Choroid plexus epithelial cell (primary cell): ENCODE measurements around the gene MTF2.
A peak's percentile ranks its signal among the peaks of the same experiment; 100 is the strongest.

Experiments used
- DNase-seq: peaks from one replicate; pipeline ENCODE4 v3.0.0-alpha.2; 2010; ENCODE audit warnings: low read depth
- H3K4me3 ChIP-seq: 2 replicates; pipeline ENCODE4 v1.5.1; 2011; ENCODE audit warnings: low read depth, mild to moderate bottlenecking, control low read depth, low read length, moderate library complexity
- CTCF ChIP-seq: conservative IDR thresholded peaks from 2 replicates; pipeline ENCODE4 v1.5.1; 2011; ENCODE audit warnings: low read depth, mild to moderate bottlenecking, control low read depth, inconsistent platforms, low read length, moderate library complexity

MTF2 gene

DNA sequence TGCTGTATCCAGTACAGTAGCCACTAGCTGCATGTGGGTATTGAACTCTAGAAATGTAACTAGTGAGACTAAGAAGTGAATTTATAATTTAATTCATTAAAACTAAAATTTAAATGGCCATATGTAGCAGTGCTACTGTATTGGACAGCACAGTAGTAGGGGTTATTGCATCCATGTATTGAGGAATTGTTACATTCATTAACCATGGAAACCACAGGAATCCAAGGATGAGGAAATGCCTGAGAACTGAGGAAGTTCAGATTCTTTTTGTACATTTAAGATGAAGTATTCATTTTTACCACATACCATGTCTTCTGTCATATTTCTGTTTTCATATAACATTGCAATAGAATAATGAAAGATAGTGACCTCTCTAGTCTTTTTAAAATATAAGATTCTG lies 2.6 kb downstream of the MTF2 start:
- peak overlapping the region; percentile 8 for H3K4me3 ChIP-seq
- TF ChIP-seq CTCF: no peak
- DNase-seq: peak; percentile 91

DNA sequence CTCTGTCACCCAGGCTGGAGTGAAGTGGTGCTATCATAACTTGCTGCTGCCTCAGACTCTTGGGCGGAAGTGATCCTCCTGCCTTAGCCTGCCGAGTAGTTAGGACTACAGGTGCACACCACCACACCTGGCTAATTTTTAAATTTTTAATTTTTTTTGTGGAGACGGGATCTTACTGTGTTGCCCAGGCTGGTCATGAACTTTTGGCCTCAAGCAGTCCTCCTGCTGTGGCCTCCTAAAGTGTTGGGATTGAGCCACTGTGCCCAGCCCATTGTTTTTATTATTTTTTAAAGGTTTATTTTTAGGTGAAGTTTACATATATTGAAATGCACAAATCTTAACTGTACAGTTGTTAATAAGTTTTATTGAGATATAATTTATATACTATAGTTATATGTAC lies 3.2 kb downstream of the MTF2 start:
- no peak for DNase-seq
- no peak for TF ChIP-seq CTCF

DNA sequence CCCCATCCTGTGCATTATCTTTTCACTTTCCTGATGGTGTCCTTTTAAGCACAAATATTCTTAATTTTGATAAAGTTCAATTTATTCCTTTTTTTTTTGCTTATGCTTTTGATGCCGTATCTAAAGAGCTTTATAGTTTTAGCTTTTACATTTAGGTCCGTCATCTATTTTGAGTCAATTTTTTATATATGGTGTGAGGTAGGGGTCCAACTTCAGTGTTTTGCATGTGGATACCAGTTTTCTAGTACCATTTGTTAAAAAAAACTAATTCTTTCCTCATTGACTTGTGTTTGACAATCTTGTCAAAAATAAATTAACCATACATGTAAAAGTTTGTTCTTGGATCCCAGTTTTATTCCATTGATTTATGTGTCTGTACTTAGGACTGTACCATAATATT lies 4.9 kb downstream of the MTF2 start:
- no peak for DNase-seq
- H3K4me3 ChIP-seq: no peak overlapping the region
- no peak for TF ChIP-seq CTCF

More for the DNA sequence above, 3.2 kb downstream of the MTF2 start:
- no peak overlapping the region for H3K4me3 ChIP-seq

GRCh38 chr1:93087532-93087931 lies 8.4 kb downstream of the MTF2 start:
- no peak overlapping the region for H3K4me3 ChIP-seq
- TF ChIP-seq CTCF: no peak
- no peak for DNase-seq

GRCh38 chr1:93093332-93094006 lies 14.4 kb downstream of the MTF2 start:
- DNase-seq: no peak

GRCh38 chr1:93095804-93096585 lies 16.9 kb downstream of the MTF2 start:
- no peak overlapping the region for H3K4me3 ChIP-seq
- DNase-seq: no peak

More at GRCh38 chr1:93093332-93094006, 14.4 kb downstream of the MTF2 start:
- TF ChIP-seq CTCF: no peak
- H3K4me3 ChIP-seq: no peak overlapping the region

More at GRCh38 chr1:93095804-93096585, 16.9 kb downstream of the MTF2 start:
- no peak for TF ChIP-seq CTCF
